CD4-positive, alpha-beta T cell treated with Interleukin-4 for 1 hour (primary cell): ENCODE results near the gene BBOX1.
"Not testable (repeated sequence)": the region's sequence is repeated elsewhere in the genome, so short reads cannot be mapped to it uniquely, and the experiment has no call there.

Source experiments
- DNase-seq, 2 donors: peaks; one replicate each; pipeline ENCODE4 v3.0.0-alpha.2; 2020 to 2022

BBOX1 gene

GRCh38 chr11:27040302-27041115 lies at the start of gene BBOX1:
TSS of gene BBOX1 (plus strand) at chr11:27040815. CDS start at chr11:27055431, 14,616 bp downstream.
- no peak for DNase-seq

- DNase-seq: no peak
Measured at GRCh38 chr11:26992031-26992541, 48.5 kb upstream of the BBOX1 start.

- DNase-seq: no peak
Measured at GRCh38 chr11:26993965-26994457, 46.6 kb upstream of the BBOX1 start, which contains the start of gene FIBIN. TSS of gene FIBIN (plus strand) at chr11:26994112. CDS start at chr11:26994527, 415 bp downstream.

- no peak for DNase-seq
Measured at GRCh38 chr11:26994631-26995095, 46.0 kb upstream of the BBOX1 start.

- DNase-seq: no peak
Measured at GRCh38 chr11:26995701-26996460, 44.7 kb upstream of the BBOX1 start.

- no peak for DNase-seq
Measured at GRCh38 chr11:26997378-26997777, 43.2 kb upstream of the BBOX1 start.

GRCh38 chr11:27001136-27001730 lies 39.4 kb upstream of the BBOX1 start:
- DNase-seq: not testable (repeated sequence)

GRCh38 chr11:27002431-27002830 lies 38.2 kb upstream of the BBOX1 start:
- no peak for DNase-seq

- DNase-seq: no peak
Measured at GRCh38 chr11:27002838-27003237, 37.8 kb upstream of the BBOX1 start.

- no peak for DNase-seq
Measured at GRCh38 chr11:27004103-27004502, 36.5 kb upstream of the BBOX1 start.

GRCh38 chr11:27008811-27009535 lies 31.6 kb upstream of the BBOX1 start:
- DNase-seq: no peak

- no peak for DNase-seq
Measured at GRCh38 chr11:27011560-27012233, 28.9 kb upstream of the BBOX1 start.

- DNase-seq: no peak
Measured at GRCh38 chr11:27012234-27012921, 28.2 kb upstream of the BBOX1 start.

GRCh38 chr11:27013781-27014361 lies 26.7 kb upstream of the BBOX1 start:
- DNase-seq: no peak

- no peak for DNase-seq
Measured at GRCh38 chr11:27018902-27019529, 21.6 kb upstream of the BBOX1 start.

GRCh38 chr11:27020751-27021150 lies 19.9 kb upstream of the BBOX1 start:
- DNase-seq: no peak

GRCh38 chr11:27022659-27023251 lies 17.9 kb upstream of the BBOX1 start:
- no peak for DNase-seq

- no peak for DNase-seq
Measured at GRCh38 chr11:27024865-27025264, 15.8 kb upstream of the BBOX1 start.

GRCh38 chr11:27025312-27025955 lies 15.2 kb upstream of the BBOX1 start:
- DNase-seq: no peak
